Activated CD4-positive, alpha-beta memory T cell treated with anti-CD3 and anti-CD28 coated beads for 36 hours (primary cell): ENCODE data around the gene GABRG3. TPM values are rescaled to one million over a fixed set of nuclear protein-coding genes. Genes with fewer than 3 reads are reported as not detected.

Source experiments
- CTCF ChIA-PET: fragments of 350-600 bp; sonication (Branson Sonifier 250); formaldehyde crosslinking; loops from one replicate; lab custom pipeline; 2021; ENCODE audit warnings: antibody characterized with exemption, inconsistent platforms; lab: Charles Lee
- POLR2A ChIA-PET: fragments of 350-600 bp; sonication (Branson Sonifier 250); formaldehyde crosslinking; loops from one replicate; lab custom pipeline; 2021; ENCODE audit warnings: antibody characterized with exemption; lab: Charles Lee
- DNase-seq: peaks from one replicate; pipeline ENCODE4 v3.0.0-alpha.2; 2020
- H3K27ac Mint-ChIP-seq: one replicate; pipeline ENCODE4 v1.8.0; 2021; ENCODE audit warnings: mixed read lengths
- H3K27me3 Mint-ChIP-seq: one replicate; pipeline ENCODE4 v1.8.0; 2021; ENCODE audit warnings: mixed read lengths
- H3K36me3 Mint-ChIP-seq: one replicate; pipeline ENCODE4 v1.8.0; 2021; ENCODE audit warnings: mixed read lengths
- H3K4me1 Mint-ChIP-seq: one replicate; pipeline ENCODE4 v1.8.0; 2021; ENCODE audit warnings: low read depth, mixed read lengths
- H3K4me3 Mint-ChIP-seq: one replicate; pipeline ENCODE4 v1.8.0; 2021; ENCODE audit warnings: mild to moderate bottlenecking, mixed read lengths
- H3K9me3 Mint-ChIP-seq: one replicate; pipeline ENCODE4 v1.8.0; 2021; ENCODE audit warnings: mixed read lengths
- intact Hi-C: fragments of 100-400 bp; cut with micrococcal nuclease; formaldehyde crosslinking; loops from one replicate; pipeline ENCODE4 v1.15.1; 2023
- total RNA-seq, 2 experiments: library from RNA; stranded (reverse); gene quantifications; one replicate each; pipeline ENCODE4 v1.2.3, GENCODE V29; 2021

Gene GABRG3
- total RNA-seq, 2 experiments from 2014 or later, result not detected

DNA sequence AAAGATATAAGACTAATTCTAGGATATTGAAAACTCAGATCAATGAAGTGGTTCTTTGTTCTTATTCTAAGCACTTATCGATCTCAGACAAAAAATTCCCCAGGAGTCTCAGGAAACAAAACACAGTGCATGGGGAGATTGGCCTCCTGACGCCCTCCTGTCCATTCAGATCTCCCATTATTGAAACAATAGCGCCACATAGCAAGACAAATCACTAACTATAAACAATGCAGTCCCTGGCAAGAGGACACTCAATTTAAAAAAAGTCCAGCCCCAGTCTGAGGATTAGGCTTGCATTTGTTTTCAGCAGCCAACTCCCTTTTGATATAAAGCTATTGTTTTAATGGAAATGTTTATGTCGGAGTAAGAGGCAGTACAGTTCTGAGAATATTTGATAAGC, 528.2 kb downstream of the GABRG3 start:
- ChIA-PET CTCF (no interaction called here), POLR2A (no interaction called here)
- Mint-ChIP-seq H3K27ac (no peak overlapping the region), H3K9me3 (peaks cover 3% of the 10 kb centered on the region), H3K4me1 (no peaks in the 10 kb centered on the region), H3K4me3 (no peak overlapping the region), H3K36me3 (no peaks in the 10 kb centered on the region), H3K27me3 (no peaks in the 10 kb centered on the region)
- intact Hi-C loops, result no loop called here
- no peak for DNase-seq

- no peak overlapping the region for H3K27ac Mint-ChIP-seq
- peaks cover 3% of the 10 kb centered on the region for H3K9me3 Mint-ChIP-seq
- no peaks in the 10 kb centered on the region for H3K36me3 Mint-ChIP-seq
- H3K27me3 Mint-ChIP-seq, result no peaks in the 10 kb centered on the region
- intact Hi-C loops, result no loop called here
- no peaks in the 10 kb centered on the region for H3K4me1 Mint-ChIP-seq
- DNase-seq, result no peak
- POLR2A ChIA-PET, result no interaction called here
- CTCF ChIA-PET, result no interaction called here
- no peak overlapping the region for H3K4me3 Mint-ChIP-seq
These were observed 528.7 kb downstream of the GABRG3 start for GRCh38 chr15:27499719-27500118.

- Mint-ChIP-seq H3K36me3 (no peaks in the 10 kb centered on the region), H3K27me3 (no peaks in the 10 kb centered on the region), H3K4me3 (no peak overlapping the region), H3K27ac (no peak overlapping the region), H3K4me1 (no peaks in the 10 kb centered on the region), H3K9me3 (peaks cover 3% of the 10 kb centered on the region)
- POLR2A ChIA-PET, result no interaction called here
- DNase-seq, result no peak
- CTCF ChIA-PET, result no interaction called here
- intact Hi-C loops, result no loop called here
These were observed 529.2 kb downstream of the GABRG3 start for GRCh38 chr15:27500206-27500605.

DNA sequence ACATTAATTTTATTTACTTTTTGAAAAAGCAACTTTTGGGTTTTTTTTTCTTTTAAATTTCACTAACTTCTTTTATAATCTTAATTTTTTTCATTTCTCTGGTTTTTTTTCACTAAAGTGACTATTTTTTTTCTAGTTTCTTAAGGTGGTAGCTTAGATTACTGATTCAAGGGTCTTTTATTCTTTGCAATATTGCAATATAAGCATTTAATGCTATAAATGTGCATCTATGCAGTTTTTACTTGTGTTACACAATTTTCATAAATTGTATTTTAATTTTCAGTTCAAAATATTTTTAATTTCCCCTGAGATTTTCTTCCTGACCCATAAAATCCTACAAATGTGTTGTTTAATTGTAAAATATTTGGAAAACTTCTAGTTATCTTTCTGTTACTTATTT, 535.8 kb downstream of the GABRG3 start:
- Mint-ChIP-seq H3K27ac (no peak overlapping the region), H3K27me3 (no peaks in the 10 kb centered on the region), H3K4me3 (no peak overlapping the region), H3K9me3 (peaks cover 24% of the 10 kb centered on the region), H3K36me3 (no peaks in the 10 kb centered on the region), H3K4me1 (no peaks in the 10 kb centered on the region)
- no peak for DNase-seq
- POLR2A ChIA-PET, result no interaction called here
- intact Hi-C loops, result no loop called here
- CTCF ChIA-PET, result no interaction called here

GRCh38 chr15:27509014-27509413, 538.0 kb downstream of the GABRG3 start:
- intact Hi-C loops, result no loop called here
- DNase-seq, result no peak
- Mint-ChIP-seq H3K4me1 (no peaks in the 10 kb centered on the region), H3K9me3 (peaks cover 29% of the 10 kb centered on the region), H3K4me3 (no peak overlapping the region), H3K27ac (no peak overlapping the region), H3K36me3 (no peaks in the 10 kb centered on the region), H3K27me3 (no peaks in the 10 kb centered on the region)
- POLR2A ChIA-PET, result no interaction called here
- CTCF ChIA-PET, result no interaction called here

DNA sequence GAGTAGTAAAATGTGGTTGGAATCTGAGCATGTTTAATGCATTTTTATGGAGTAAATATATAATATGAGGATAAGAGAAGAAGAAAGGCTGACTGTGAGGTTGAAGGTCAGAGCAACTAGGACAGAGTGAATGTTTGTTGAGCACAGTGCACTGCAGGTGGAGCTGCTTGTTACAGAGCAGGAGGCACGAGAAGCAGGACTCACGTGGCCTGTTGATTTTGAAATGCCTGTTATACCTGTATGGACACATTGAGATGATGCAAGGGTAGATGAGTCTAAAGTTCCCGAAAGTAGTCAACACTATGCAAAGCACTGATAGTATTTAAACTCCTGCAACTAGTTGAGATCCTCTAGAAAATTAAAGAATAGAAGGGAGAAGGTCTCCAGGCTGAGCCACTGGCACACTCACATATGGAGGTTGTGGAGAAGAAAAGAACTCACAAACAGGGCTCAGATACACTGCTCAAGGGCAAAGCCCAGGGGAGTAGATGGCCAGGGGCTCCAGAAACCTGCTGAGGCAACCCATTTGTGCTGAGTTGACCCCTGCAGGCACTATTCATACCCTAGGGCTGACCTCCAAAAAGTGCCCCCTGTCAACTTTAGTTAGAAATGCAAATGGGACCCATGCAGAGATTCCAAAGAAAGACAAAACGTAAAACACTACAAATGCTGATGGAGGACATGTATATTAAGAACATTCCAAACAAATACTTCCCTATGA, 541.5 kb downstream of the GABRG3 start:
- no peaks in the 10 kb centered on the region for H3K4me1 Mint-ChIP-seq
- no peak overlapping the region for H3K4me3 Mint-ChIP-seq
- no peaks in the 10 kb centered on the region for H3K27me3 Mint-ChIP-seq
- H3K9me3 Mint-ChIP-seq, result peaks cover 32% of the 10 kb centered on the region
- CTCF ChIA-PET, result interaction anchor here (0.6 kb wide), 1 partner anchor 717 kb away, joined by 3 read pairs; no protein-coding TSS in a partner anchor
- DNase-seq, result no peak
- POLR2A ChIA-PET, result no interaction called here
- intact Hi-C loops, result no loop called here
- no peak overlapping the region for H3K27ac Mint-ChIP-seq
- H3K36me3 Mint-ChIP-seq, result no peaks in the 10 kb centered on the region

GRCh38 chr15:27514526-27514925, 543.5 kb downstream of the GABRG3 start:
- ChIA-PET POLR2A (no interaction called here), CTCF (no interaction called here)
- no peaks in the 10 kb centered on the region for H3K36me3 Mint-ChIP-seq
- no peaks in the 10 kb centered on the region for H3K27me3 Mint-ChIP-seq
- intact Hi-C loops, result no loop called here
- H3K27ac Mint-ChIP-seq, result no peak overlapping the region
- H3K4me1 Mint-ChIP-seq, result no peaks in the 10 kb centered on the region
- H3K4me3 Mint-ChIP-seq, result no peak overlapping the region
- DNase-seq, result no peak
- H3K9me3 Mint-ChIP-seq, result peaks cover 26% of the 10 kb centered on the region

DNA sequence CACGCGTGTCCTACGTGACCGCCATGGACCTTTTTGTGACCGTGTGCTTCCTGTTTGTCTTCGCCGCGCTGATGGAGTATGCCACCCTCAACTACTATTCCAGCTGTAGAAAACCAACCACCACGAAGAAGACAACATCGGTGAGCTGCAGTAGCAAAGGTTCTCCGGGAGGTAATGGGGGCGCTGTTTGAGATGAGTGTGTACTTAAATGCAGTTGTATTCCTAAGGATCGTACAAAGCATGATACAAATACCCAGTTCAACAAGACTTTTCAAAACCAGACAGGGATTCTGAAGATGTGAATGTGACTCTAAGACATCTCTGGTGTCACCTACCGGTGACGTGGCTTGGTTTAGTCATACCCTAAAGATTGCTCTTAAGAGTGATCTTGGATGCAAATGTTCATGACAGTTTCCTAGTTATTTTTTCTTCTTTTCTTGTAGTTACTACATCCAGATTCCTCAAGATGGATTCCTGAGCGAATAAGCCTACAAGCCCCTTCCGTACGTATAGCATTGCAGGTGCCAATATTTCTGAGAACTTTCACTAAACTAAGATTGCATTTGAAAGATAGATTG, 556.6 kb downstream of the GABRG3 start:
- H3K4me3 Mint-ChIP-seq, result no peak overlapping the region
- H3K36me3 Mint-ChIP-seq, result no peaks in the 10 kb centered on the region
- CTCF ChIA-PET, result no interaction called here
- H3K27me3 Mint-ChIP-seq, result no peaks in the 10 kb centered on the region
- POLR2A ChIA-PET, result no interaction called here
- peaks cover 32% of the 10 kb centered on the region for H3K9me3 Mint-ChIP-seq
- no peak for DNase-seq
- H3K27ac Mint-ChIP-seq, result no peak overlapping the region
- no peaks in the 10 kb centered on the region for H3K4me1 Mint-ChIP-seq
- intact Hi-C loops, result no loop called here

- Mint-ChIP-seq H3K27ac (no peak overlapping the region), H3K36me3 (no peaks in the 10 kb centered on the region), H3K9me3 (peaks cover 27% of the 10 kb centered on the region), H3K4me1 (no peaks in the 10 kb centered on the region), H3K4me3 (no peak overlapping the region), H3K27me3 (no peaks in the 10 kb centered on the region)
- no peak for DNase-seq
- intact Hi-C loops, result no loop called here
- CTCF ChIA-PET, result no interaction called here
- POLR2A ChIA-PET, result no interaction called here
These were observed 558.4 kb downstream of the GABRG3 start for GRCh38 chr15:27529399-27529798.

GRCh38 chr15:27530994-27531393, 560.0 kb downstream of the GABRG3 start:
- Mint-ChIP-seq H3K27ac (no peak overlapping the region), H3K4me3 (no peak overlapping the region), H3K27me3 (no peaks in the 10 kb centered on the region), H3K36me3 (no peaks in the 10 kb centered on the region), H3K4me1 (no peaks in the 10 kb centered on the region), H3K9me3 (peaks cover 21% of the 10 kb centered on the region)
- POLR2A ChIA-PET, result no interaction called here
- CTCF ChIA-PET, result no interaction called here
- DNase-seq, result no peak
- intact Hi-C loops, result no loop called here

- intact Hi-C loops, result no loop called here
- Mint-ChIP-seq H3K27me3 (no peaks in the 10 kb centered on the region), H3K36me3 (no peaks in the 10 kb centered on the region), H3K4me3 (no peak overlapping the region), H3K4me1 (no peaks in the 10 kb centered on the region), H3K9me3 (peaks cover 11% of the 10 kb centered on the region), H3K27ac (no peak overlapping the region)
- DNase-seq, result no peak
- ChIA-PET POLR2A (no interaction called here), CTCF (no interaction called here)
These were observed 561.4 kb downstream of the GABRG3 start for GRCh38 chr15:27532358-27532757.

GRCh38 chr15:27535445-27536129, 564.6 kb downstream of the GABRG3 start:
- Mint-ChIP-seq H3K27me3 (no peaks in the 10 kb centered on the region), H3K4me3 (no peak overlapping the region), H3K36me3 (no peaks in the 10 kb centered on the region), H3K9me3 (peaks cover 11% of the 10 kb centered on the region), H3K4me1 (no peaks in the 10 kb centered on the region), H3K27ac (no peak overlapping the region)
- ChIA-PET CTCF (no interaction called here), POLR2A (no interaction called here)
- DNase-seq, result no peak
- intact Hi-C loops, result no loop called here

DNA sequence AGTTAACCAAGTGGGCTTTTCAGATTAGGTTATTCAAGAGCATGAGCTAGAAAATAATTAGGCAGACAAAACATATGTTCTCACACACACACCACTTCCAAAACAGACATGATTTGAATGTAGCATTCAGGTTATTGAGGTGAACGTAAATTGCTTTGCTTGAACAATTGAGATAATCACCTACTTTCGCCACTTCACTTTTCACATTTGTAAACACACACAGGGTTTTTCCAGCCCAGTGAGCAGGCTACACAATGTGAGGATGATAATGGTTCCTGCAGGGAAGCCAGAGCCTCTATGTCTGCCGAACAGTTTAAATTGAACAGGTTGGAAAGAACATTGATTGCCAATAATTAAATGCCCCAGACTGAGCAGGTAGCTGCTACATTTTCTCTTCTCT, 567.3 kb downstream of the GABRG3 start:
- Mint-ChIP-seq H3K4me3 (no peak overlapping the region), H3K27me3 (no peaks in the 10 kb centered on the region), H3K27ac (no peak overlapping the region), H3K36me3 (no peaks in the 10 kb centered on the region), H3K9me3 (peaks cover 15% of the 10 kb centered on the region), H3K4me1 (no peaks in the 10 kb centered on the region)
- no peak for DNase-seq
- ChIA-PET POLR2A (no interaction called here), CTCF (no interaction called here)
- intact Hi-C loops, result no loop called here
